Dedifferentiated amniotic fluid mesenchymal stem cell (primary cell): Measurements from ENCODE around the gene ARHGAP11A.

ENCODE experiments used
- DNase-seq: peaks from one replicate; pipeline ENCODE4 v3.0.0-alpha.2; 2016; ENCODE audit errors: extremely low spot score

The ARHGAP11A gene

GRCh38 chr15:32688151-32688639 is 72.9 kb downstream of the ARHGAP11A start:
- DNase-seq = no peak
